Fibroblast of skin of scalp (primary cell): ENCODE data around the gene BCAS3.
A peak's percentile ranks its signal among the peaks of the same experiment; 100 is the strongest.
"Not testable (repeated sequence)": the region's sequence is repeated elsewhere in the genome, so short reads cannot be mapped to it uniquely, and the experiment has no call there.

Experiments used
- DNase-seq: peaks from one replicate; pipeline ENCODE4 v3.0.0-alpha.2; 2013

BCAS3 gene

DNA sequence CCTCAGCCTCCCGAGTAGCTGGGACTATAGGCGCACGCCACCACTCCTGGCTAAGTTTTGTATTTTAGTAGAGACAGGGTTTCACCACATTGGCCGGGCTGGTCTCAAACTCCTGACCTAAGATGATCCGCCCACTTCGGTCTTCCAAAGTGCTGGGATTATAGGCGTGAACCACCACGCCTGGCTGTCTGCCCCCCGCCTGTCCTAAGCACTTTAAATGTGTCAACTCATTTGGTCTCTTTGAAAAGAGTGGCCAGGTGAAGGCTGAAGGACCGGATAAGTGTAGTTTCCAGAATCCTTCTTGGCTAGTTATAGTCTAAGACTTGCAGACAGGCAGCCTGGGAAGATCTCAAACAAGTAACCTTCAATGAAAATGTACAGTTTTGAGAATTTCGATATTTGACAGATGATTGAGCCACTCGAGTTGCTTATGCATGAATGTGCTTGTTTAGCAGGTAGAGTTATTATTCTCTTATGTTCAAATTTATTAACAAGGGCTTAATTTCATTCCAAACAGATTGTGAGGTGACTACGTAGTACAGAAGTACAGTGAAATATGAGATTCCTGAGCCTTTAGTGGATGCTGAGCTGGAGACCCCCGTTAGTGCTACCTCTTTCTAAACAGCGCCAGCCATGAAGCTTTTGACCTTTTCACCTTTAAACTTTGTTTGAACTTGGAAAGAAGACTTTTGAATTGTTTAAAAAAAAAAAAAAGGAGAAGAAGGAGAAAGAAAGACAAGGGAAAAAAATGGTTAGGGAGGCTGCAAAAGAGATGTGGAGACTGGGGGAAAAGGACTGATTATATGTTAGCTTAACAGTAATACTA, 557.6 kb downstream of the BCAS3 start:
- DNase-seq, result no peak

DNA sequence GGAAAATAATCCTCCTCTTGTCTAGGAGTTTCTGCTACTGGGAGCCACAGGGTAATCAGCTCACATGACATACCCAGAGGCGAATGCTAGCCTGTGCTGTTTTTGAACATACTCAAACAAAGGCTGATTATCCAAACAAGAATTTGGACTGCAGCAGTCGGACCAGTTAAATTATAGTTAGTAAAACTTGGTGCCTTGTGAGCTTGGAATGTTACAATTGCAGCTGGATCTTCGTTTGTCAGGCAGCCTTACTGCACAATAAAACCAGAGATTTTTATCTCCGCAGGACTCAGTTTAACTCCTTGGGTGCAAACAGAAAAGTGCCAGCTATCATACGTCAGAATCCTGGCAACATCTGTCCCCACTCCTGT, 558.2 kb downstream of the BCAS3 start:
- DNase-seq, result no peak

DNA sequence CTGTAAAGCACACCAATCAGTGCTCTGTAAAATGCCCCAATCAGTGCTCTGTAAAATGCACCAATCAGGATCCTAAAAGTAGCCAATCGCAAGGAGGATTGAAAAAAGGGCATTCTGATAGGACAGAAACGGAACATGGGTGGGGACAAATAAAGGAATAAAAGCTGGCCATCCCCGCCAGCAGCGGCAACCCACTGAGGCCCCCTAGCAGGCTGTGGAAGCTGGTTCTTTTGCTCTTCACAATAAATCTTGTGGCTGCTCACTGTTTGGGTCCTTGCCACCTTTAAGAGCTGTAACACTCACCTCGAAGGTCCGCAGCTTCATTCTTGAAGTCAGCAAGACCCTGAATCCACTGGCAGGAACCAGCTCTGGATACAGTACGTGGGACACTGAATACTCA, 559.6 kb downstream of the BCAS3 start:
- no peak for DNase-seq

DNA sequence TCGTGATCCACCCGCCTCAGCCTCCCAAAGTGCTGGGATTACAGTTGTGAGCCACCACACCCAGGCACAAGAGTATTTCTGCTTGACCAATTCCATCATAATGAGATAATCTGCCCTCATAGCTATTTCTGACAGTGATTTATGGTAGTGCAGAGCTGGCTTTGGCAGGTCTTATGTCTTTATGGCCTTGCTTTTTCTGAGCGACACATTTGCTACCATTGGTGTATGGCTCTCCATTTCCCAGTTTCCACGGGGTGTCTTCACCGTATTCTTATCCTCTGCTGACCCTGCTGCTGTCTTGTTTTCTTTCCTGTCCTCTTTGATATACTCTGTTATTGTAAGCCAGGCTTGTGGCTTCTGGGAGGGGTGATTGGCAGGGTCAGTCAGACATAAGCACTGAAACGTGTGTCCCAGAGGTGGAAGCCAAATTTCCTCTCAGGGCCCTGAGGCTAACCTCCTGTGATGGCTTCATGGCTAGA, 560.8 kb downstream of the BCAS3 start:
- no peak for DNase-seq

DNA sequence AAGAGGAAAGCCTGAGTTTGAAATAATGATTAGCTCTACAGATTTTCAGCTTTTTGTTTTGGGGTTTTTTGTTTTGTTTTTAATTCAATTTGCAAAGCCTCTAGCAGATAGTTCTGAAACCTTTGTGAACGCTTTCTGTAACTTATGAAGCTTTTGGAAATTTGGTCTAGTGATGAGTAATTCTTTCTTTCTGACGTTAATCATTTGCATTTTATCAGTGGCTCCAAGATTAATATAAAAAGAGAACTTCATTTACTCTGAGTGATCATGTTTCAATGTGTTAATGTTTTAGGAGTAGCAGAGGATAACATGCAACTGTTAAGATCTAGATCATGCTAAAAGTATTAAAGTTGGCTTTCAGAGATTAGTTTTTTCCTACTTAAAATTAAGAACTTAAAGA, 561.7 kb downstream of the BCAS3 start:
- no peak for DNase-seq

DNA sequence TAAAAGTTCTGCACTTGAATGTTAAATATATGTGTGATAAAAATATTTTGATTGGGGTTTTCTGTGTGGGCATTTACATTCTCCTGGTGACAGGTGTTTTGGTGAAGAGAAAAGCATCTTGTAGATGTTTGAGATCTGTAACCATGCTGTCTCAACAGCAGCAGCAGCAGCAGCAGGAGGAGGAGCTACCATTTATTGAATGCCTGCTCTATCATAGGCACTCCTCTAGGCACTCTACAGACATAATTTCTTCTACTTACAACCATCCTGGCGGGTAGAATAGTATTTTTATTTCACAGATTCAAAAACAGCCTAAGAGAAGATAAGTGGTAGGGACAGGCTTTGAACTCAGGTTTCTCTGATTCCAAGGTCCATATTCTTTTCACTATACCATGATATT, 562.3 kb downstream of the BCAS3 start:
- DNase-seq, result no peak

DNA sequence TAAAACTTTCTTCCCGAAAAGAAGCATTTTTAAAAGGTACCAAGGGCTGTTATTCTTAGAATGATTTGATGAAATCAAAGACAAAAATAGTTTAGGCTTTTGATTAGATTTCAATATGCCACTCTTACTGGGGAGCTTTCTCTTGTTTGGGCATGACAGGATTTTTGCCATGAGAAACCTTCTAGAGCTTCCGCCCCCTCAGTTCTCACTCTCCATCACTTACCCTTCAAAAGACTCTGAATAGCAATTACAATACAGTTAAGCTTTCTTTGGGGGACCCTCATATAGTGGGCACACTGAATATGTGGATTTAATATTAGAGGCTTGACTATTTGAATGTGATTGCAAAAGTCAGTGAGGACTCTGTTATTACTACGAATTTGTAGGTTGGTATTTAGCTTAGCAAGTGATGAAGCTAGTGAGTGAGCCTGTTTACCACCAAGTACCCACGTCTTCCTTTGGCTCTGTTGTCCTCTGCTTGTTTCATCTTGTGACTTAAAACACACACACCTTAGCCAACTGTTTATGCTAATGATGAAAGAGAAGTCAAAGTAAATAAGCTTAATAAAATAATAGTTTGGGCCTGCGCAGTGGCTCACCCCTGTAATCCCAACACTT, 563.3 kb downstream of the BCAS3 start:
- no peak for DNase-seq

DNA sequence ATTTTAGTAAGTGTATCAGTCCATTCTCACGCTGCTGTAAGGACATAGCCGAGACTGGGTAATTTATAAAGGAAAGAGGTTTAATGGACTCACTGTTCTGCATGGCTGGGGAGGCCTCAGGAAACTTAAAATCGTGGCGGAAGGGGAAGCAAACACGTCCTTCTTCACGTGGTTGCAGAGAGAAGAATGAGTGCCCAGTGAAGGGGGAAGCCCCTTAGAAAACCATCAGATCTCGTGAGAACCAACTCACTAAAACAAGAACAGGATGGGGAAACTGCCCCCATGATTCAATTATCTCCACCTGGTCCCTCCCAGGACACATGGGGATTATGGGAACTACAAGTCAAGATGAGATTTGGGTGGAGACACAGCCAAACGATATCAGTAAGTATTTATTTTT, 567.3 kb downstream of the BCAS3 start:
- DNase-seq, result not testable (repeated sequence)

DNA sequence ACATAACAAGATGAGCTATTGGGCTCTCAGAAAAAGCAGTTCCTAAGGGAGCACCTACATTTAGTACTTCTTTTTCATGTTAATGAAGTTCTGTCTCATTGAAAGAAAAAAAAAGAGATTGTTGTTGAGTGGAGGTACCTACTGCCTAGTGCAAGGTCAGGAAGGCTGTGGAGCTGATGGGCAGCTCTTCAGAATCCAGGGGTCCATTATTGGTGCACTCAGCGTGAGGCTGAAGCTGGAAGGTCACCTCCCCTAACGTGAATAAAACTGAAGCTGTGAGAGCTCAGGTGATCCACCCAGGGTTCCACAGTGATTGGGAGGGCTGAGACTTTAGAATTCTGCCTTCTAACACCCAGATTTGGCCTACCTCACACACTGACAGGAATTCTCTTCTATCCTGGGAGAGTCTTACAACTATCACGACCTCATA, 568.1 kb downstream of the BCAS3 start:
- no peak for DNase-seq

DNA sequence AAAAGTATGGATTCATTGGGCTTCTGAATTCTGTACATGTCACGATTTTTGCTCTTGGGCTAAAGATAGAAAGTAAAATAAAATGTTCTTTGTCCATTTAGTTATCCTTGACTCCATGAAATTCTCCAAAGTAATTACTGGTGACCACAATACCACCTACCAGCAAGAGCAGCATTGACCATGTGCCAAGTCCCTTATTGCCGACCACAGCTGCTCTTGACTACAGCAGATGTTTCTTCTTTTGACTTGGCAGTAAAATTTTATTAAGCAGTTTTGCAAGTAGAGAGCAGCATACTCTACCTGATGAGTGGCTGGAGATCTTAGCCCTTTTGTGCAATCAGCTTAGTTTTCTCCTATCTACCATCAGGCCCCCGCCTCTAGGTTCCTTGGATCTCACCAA, 569.8 kb downstream of the BCAS3 start:
- DNase-seq, result peak; percentile 80

DNA sequence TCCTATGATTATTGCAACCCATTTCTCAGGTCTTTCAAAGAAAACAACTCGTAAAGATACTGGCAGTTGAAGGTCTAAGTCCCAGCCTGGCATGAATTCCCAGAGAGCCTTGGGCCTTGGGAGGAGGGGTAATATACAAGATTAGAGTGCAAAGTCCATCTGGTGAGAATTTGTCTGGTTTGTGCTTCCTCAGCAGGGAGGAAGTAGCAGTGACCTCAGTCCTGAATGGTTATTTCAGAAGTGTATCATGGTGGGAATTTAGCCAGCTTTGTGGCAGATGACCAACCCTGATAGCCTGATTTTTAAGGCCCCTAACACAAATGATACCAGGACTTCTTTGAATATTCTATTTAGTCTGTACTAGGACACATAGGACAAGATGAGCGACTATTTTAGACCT, 570.7 kb downstream of the BCAS3 start:
- DNase-seq, result no peak

DNA sequence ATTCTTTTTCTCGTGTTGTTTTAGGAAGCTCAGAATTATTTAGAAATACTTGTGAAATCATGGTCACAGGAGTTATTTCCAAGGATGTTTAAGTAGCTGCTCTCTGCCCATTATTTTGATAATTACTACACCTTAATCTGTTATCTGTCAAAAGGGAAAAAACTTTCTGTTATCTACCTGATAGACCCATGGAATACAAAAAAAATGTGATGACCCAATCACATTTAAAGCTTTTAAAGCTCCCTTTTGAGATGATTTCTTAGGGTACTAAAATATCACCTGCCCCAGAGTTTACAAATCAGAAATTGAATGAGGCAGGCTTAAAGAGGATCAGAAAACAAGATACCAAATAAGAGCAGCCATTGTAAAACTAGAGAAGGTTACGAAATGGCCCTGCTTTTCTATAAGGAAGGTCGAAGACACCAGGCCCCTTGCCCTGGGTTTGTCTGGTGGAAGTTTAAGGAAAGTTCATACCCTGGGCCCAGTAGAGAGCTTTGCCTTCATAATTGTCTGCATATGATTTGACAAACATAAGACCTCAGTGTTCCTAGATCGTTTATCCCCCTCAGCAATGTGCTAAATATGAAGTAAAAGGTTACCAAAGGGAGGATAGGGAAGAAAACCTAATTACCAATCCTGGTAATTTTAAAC, 572.1 kb downstream of the BCAS3 start:
- DNase-seq, result no peak

DNA sequence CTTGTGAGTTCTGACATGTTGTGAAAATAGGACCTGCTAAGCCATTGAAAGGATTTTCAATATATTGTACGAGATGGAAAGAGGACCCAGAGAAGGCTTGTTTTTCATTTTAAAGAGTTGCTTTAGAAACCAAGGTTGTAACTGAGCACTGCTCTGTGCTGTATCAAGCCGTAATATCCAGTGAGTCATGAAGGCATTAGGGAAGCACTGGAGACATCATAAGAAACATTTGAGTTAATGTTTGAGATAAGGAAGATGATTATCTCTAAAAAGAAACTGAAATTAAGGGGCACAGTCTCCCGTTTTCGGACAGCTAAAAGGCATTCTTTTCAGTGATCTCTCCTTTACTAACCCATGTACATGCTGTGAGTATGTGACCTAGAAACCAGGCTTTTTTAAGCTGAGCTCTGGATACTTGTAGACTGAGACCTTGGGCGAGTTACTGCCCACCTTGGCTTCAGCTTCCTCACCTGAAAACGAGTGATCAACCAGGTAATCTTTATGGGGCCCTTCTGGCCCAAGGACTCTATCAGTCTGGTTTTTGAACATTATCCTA, 572.8 kb downstream of the BCAS3 start:
- DNase-seq, result no peak

DNA sequence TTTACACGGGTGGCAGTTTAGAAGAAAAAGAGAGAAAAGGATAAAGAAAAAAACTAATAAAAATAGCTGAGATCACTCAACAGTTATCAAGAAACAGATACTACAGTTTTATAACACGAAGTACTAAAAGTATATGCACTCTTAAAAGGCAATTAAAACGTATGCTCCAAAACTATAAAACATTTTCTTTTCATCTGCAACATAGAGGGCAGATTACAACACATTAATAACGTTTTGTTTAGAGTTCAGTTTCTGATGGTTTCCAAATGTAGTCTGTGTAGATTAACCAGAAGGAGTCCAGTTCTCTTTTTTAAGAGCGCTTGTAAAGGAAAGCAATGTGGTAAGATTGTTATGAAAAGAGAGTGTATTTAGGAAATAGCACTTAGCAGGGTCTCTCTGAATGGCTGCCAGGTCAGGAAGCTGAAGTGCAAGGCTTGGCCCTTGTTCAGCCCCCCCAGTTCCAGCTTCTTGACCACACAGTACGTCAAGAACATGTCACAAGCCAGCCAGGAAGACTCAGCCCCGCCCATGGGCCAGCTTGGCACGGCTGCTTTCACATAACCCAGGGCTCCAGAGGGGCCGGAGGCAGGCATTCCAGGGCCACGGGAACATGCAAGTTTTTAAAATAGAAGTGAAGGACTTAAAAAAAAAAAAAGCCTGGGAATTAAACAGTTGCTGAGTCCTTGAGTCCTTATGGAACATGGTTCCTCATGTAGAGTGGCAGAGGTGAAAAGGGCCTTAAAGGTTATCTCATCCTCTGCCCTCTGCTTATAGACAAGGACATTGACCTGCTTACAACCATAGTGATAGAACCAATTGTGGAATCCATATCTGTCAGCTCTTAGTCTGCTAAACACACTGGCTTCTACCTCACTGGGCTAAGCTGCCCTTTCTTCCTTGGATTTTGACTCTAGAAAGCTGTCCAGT, 574.6 kb downstream of the BCAS3 start:
- DNase-seq, result peak; percentile 89

DNA sequence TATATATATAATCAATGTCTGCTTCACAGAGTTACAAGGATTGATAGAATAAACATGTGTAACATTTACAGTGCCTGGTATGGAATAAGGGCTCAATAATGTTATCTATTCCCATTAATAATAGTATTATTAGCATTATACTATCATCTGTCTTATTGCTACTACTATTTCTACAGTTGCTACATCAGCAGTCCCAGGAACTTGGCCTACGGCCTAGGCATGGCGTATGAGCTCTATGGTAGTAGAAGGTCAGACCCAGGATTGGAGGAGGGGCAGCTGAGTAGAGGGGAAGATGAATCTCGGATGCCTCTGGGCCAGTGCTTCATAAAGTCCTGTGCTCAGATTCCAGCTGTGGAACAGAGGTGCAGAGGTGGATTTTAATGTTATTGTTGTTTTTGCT, 575.7 kb downstream of the BCAS3 start:
- no peak for DNase-seq

DNA sequence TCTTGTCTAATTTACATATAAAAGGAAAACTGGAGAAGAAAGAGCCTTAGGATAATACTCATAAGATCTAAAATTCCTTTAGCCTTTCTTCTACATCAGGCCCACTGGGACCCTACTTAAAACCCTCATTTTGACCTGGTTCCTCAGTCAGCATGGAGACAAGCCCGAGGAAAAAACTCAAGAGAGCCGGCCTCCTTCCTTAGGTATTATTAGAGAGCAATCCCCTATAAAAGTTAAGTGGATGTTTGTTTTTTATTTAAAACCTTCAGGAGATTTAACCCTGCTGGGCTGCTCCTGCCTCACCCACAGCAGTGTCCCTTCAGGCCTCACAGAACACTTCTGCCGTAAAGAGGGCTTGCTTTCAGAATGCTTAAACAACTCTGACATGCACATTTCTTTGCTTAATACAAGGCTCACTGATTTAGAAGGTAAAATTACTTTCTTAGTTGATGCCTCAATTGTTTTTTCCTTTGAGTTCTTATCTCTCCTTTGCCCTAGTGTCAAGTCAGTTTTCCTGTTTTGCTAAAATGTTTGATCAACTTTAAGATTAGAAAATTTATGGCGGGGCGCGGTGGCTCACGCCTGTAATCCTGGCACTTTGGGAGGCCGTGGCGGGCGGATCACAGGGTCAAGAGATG, 576.4 kb downstream of the BCAS3 start:
- no peak for DNase-seq

DNA sequence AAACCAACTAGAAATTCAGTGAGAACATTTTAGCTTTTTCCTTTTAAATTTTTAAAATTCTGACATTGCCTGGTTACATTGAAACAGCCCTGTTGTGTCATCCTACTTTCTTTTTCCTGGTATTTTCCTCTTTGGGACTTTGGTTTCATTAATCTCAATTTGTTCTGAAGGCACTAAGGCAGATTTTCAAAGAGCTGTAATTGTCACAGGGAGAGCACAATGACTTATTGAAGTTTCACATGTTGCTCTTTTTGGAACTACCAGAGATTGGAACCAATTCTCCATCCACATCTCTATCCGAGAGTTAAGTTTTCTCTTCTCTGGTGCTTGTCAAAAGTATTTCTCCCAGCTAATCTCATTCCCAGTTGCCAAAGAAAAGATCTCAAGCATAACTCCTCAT, 577.3 kb downstream of the BCAS3 start:
- DNase-seq, result no peak

DNA sequence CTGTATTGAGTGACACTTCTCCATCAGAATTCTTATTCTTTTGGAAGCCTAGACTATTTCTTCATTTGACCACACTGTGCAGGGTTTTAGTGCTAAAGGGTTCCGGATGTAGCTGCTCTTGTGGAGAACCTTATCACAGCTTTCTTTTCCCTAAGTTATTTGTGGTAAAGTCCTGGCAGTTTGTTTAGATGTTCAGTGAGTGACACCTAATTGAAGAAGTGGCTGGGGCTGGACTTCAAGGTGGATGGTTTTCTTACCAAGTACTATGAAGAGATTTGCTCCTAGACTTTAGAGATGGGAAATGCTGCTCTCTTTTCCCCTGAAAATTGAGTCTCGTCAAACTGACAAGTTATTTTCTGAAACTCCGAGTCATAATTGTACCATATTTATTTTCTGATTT, 578.0 kb downstream of the BCAS3 start:
- DNase-seq, result no peak

DNA sequence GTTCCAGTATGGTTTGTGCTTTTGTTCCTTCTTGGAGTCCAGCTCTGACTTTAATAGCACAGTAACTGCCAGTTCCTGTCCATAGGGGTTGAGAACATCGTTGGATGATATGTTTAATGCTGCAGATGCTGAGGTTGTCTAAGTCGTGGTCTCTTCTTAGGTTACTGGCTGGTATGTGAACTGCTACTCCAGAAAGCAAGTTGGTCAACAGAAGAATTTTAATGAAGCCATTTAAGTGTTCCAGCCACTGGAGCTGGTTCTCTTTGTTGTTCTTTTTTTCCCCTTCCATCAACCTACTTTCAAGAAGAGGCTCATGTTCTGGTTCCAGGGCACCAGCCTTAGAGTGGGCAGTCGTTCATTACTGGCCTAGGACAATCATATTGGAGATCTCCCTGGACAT, 581.7 kb downstream of the BCAS3 start:
- no peak for DNase-seq

DNA sequence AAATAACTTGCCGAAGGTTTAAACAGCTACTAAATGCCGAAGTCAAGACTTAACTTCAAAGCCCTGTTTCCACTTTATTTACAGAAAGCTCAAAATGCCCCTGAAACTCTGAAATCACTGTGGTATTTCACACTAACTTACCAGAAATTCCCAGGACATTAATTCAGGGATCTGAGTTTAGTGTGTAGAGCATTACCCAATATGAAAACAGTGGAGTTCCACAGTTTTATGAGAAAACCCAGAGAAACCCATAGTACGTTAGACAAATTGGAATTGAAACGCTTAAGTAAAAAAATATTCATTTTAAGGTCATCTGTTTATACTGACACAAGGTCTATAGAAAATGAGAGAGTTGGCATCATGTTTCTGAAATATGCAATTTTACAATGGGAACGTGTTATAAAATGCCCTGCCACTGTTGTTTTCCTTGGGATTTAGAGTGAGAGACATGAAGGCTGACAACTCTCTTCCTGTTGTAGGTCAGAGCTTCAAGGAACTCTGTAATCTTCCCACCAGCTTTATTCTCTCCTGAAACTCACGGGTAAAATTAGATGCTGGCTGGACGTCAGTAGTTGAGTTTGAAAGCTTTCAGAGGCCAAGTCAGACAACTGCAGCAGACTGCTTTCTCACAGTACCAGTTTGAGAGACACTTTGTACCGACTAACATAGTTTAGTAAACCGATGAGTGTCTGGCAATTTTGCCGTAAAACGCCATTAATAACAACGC, 582.6 kb downstream of the BCAS3 start:
- DNase-seq, result no peak

DNA sequence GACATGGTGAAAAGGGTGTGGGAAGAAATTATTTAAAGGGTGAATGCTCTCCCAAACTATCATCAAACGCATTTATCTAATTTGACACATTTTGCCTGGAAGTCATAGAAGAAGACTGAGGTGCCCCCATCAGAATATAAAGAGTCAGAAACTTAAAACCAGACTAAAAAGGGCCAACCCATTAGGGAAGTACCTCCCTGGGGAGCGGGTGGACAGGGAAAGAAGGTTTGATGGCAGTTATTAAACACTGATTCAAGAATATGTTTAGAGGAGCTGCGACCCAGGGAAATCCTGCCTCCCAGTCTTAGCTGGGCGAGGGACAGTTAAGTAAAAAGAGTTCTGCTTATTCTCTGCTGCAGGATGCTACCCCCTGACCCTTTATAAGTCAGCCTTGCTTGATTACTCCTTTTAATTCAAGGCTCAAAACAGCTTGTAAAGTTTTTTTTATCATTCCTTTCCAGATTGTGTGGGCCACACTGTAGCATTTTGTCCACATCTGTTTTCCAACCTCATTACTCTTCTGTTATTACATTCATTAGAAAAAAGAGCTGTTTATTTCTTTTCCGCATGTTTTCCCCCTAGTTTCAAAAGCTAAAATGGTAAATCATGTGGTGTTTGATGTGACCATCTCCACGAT, 583.5 kb downstream of the BCAS3 start:
- DNase-seq, result no peak
